Stimulated activated CD4-positive, alpha-beta T cell treated with anti-CD3 and anti-CD28 coated beads, Interleukin-1b, Interleukin-23, amount 100 ng/mL, for 1 hour (primary cell): ENCODE measurements around the gene BRF1.
A peak's percentile ranks its signal among the peaks of the same experiment; 100 is the strongest.

Source experiments
- DNase-seq, 2 donors: peaks; one replicate each; pipeline ENCODE4 v3.0.0-alpha.2; 2020; ENCODE audit warnings: low read depth in 2 of 2

The BRF1 gene

DNA sequence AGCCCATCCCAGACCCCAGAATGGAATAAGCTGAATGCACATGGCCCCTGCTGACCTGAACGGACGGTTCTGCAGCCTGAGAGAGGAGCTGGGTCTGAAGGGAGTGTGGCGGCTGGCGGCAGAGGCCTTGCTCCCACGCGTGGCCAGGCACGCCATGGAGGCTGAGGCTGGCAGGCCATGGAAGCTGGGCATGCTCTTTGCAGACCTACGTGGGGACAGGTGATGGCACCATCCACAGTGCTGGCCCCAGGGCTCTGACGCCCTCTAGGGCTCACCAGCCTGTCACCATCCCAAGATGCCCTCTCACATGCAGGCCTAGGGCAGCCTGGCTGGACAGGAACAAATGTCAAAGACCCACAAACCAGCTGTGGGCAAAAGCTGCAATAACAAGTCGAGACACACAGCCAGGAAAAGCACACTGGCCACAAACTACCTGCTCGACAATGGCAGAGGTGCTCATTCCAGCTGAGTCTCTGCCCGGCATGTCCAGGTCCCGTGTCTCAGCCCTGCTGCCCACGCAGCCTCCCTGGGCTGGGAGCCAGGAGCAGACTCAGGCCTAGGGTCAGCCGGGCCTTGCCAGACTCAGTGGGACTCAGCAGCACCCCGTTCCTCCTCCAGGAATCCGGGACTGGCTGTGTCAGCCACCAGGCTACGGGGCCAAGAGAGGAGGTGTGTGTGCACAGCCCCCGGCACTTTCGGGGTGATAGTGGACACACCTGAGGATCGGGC, 32.8 kb downstream of the BRF1 start:
- DNase-seq, result no peak

DNA sequence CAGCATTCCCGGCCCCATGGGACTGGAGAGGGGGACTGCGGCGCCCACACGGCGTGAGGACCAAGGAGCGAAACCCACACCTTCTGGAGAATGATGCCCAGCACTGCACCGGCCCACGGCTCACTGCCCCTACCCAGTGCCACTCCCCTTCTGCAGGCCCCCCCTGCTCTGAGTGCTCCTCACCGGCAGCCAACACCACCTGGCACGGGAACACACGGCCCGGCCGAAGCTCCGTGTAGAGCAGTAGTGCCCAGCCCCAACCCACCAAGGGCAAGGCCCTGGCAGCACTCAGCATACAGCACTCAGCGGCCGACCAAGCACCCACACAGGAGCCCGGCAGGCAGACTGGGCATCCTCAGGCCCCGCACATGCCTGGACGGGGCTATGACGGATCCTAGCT, 39.0 kb downstream of the BRF1 start:
- no peak for DNase-seq

GRCh38 chr14:105260959-105261358, 39.8 kb downstream of the BRF1 start:
- no peak for DNase-seq

DNA sequence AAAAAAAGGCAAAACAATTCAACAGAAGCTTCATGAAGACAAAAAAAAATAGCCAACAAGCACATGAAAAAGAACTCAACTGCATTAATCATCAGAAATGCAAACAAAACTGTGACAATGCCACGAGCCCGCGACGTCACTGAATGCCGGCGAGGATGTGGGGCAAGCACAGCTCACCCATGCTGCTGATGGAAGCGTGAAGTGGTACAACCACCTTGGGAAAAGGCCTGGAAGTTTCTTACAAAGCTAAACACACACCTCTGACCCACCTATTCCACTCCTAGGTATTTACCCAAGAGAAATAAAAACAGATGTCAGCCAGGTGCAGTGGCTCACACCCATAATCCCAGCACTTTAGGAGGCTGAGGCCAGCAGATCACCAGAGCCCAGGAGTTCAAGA, 42.0 kb downstream of the BRF1 start:
- DNase-seq, result no peak

- DNase-seq, result no peak
Observed at GRCh38 chr14:105257464-105257863, 43.3 kb downstream of the BRF1 start.

DNA sequence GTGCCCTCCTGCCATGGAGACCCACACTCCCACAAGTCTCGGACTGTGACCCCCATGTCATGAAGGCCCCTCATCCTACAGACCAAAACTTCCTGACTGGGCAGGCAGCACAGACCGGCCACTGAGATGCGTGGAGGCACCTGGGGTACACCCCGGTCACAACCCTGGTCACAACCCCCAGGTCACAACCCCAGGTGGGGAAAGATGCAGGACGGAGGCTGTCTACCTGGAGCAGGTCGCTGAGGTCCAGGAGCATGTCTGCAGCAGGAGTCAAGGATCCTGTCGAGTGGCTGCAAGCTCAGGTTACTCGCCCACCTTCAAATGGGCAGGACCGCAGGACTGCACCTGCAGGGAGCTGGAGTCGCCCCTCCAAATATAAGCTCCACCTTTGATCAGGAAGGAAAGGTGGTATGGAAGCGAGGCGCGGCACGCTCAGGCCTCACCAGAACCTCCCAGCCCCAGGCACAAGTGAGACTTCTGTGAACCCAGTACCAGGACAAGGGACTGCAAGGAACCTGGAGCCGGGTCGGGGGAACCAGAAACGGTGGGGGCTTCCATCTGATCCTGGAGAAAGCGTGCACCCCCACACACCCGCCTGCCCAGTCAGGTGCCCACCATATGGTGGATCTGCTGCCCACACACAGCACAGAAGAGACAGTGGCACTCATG, 44.4 kb downstream of the BRF1 start:
- DNase-seq, result no peak

DNA sequence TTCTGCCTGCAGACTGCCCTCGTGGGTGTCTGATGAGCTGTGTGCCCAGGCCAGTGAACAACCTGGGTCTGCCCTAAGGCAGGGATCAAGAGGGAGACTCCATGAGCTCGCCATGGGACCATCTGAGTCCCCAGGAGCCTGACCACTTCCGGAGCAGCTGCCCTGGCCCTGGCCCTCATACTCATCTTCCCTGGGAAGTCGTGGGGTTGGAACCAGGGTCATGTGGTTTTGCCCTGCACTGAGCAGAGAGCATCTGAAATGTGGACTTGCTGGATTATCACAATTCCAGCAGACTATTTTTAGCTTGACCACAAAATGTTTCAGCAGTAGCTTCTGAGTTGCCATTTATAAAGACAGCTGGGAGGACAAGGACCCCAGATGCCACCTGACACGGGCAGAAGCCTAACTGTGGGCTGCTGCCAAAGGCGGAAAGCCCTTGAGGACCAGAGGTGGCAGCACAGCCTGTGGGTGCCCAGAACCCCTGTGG, 45.7 kb downstream of the BRF1 start:
- no peak for DNase-seq

DNA sequence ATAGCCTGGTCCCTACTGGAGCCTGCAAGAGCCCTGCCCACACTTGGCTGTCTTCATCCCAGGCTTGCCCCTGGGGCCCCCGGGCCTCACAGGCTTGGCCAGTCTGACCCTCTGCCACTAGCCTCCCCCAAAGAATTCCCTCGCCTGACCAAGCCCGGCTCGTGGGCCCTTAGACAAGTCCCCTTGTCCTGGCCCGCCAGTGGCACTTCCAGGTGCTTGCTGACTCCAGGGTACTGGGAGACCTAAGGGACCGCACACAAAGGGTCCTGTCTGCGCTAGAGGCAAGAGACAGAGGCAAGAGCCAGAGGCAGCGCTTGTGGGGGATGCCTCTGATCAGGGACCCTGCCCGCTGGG, 47.5 kb downstream of the BRF1 start:
- no peak for DNase-seq

DNA sequence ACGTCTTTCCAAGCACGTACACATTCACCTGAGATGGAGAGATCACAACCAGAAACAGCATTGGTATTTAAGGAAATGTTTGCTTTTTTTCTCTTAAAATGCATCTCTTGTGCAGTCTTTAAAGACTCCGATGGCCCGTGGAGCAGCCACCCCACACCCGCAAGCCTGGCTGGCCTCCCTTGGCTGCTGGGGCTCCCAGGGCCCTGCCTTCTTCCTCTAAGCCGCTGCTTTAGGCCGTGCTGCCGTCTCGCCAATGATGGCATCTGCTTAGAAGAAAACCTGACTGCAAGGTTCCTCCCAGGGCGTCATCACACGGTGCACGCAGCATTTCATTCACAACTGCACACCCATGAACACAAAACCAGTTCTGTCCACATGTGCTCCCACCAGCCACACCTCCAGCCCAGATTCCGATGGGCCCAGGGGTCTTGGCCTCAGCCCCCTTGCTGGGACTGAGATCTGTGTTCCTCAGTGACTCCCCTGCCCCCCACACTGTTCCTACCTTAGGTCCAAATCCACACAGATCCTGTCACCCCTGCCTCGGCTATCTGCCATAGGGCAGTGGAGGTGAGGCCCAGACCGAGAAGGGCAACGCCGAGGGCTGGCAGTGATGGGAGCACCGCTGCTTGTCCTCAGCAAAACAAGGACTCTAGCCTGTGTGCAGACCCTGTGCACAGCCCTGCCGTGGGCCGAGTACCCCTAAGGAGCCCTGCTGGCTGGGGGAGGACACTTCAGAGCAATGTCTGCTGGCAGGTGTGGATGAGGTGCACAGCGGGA, 48.1 kb downstream of the BRF1 start:
- DNase-seq, result no peak

GRCh38 chr14:105251920-105252319, 48.9 kb downstream of the BRF1 start:
- DNase-seq, result no peak

GRCh38 chr14:105250986-105251385, 49.8 kb downstream of the BRF1 start:
- DNase-seq, result no peak

DNA sequence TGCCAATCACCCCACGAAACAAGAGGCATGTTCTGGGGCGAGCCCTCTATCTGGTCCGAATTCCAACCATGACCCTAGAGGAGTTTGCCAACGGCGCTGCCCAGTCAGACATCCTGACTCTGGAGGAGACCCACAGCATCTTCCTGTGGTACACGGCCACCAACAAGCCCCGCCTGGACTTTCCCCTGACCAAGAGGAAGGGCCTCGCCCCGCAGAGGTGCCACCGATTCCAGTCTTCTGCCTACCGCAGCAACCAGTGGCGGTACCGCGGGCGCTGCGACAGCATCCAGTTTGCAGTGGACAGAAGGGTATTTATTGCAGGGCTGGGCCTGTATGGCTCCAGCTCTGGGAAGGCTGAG, 50.8 kb downstream of the BRF1 start:
- DNase-seq, result no peak

DNA sequence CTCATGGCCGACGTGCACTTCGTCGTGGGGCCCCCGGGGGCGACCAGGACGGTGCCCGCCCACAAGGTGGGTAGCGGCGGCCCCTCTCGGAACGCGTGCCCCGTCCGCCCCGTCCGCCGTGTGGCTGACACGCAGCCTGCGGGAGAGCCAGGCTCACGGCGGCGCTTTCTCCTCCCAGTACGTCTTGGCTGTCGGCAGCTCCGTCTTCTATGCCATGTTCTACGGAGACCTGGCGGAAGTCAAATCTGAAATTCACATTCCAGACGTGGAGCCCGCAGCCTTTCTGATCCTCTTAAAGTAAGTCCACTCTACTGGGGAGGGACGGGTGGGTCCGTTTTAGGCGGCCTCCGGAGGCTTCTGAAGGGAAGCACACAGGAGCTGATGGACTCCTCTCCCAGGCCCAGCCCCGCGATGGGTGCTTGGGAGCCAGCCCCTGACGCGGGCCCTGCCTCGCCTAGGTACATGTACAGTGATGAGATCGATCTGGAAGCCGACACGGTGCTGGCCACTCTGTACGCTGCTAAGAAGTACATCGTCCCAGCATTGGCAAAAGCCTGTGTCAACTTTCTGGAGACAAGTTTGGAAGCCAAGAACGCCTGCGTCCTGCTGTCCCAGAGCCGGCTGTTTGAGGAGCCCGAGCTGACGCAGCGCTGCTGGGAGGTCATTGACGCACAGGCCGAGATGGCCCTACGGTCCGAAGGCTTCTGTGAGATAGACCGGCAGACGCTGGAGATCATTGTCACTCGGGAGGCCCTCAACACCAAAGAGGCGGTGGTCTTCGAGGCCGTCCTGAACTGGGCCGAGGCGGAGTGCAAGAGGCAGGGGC, 51.4 kb downstream of the BRF1 start:
- DNase-seq, result no peak

- peak; percentile 66 to 83 for DNase-seq
Observed at GRCh38 chr14:105248368-105249181, 52.2 kb downstream of the BRF1 start, which contains the start of gene BTBD6. Gene BTBD6 (plus strand): TSS chr14:105248533. CDS start chr14:105248712, 179 bp downstream.

- no peak for DNase-seq
Observed at GRCh38 chr14:105247715-105248367, 53.0 kb downstream of the BRF1 start.

- no peak for DNase-seq
Observed at GRCh38 chr14:105247026-105247425, 53.8 kb downstream of the BRF1 start.

- DNase-seq, result no peak
Observed at GRCh38 chr14:105244334-105244733, 56.5 kb downstream of the BRF1 start.

DNA sequence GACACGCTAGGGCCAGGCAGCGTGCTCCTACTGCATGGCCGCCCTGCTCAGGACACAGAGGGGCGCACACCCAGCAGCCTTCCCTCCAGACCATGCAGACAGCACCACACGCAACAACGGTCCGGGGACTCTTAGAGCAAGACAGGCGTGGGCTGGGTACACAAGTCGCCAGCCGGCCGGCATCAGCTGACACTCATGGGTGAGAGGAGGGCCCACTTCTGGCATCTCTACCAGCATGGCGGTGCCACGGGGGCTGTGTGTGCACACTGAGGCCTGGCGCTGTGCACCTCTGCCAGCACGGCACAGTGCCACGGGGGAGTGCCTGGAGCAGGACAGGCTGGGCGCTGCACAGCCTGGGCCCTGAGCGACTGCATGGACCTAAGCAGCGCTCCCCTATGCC, 59.2 kb downstream of the BRF1 start:
- no peak for DNase-seq

GRCh38 chr14:105240811-105241576, 59.8 kb downstream of the BRF1 start:
- DNase-seq, result no peak
